DMS114 treated with DMSO at 0.1 percent for 48 hours (cell line): ENCODE results near the gene TM7SF3.
A peak's percentile ranks its signal among the peaks of the same experiment; 100 is the strongest.
"Not testable (repeated sequence)": the region's sequence is repeated elsewhere in the genome, so short reads cannot be mapped to it uniquely, and the experiment has no call there.

Source experiments
- DNase-seq: peaks from one replicate; lab custom pipeline; 2025; ENCODE audit not compliant: unreplicated experiment; lab: John Stamatoyannopoulos, UW

TM7SF3 gene

GRCh38 chr12:27017163-27017823 is 3.1 kb upstream of the TM7SF3 start:
- DNase-seq, result not testable (repeated sequence)

- peak; percentile 62 for DNase-seq
Observed at GRCh38 chr12:27015730-27016076, 1.5 kb upstream of the TM7SF3 start.

GRCh38 chr12:27014859-27015729 is 910 bp upstream of the TM7SF3 start:
- no peak for DNase-seq

- DNase-seq, result peak; percentile 62
Observed at GRCh38 chr12:27013611-27014084, 536 bp downstream of the TM7SF3 start.

- no peak for DNase-seq
Observed at GRCh38 chr12:27012982-27013255, 1.3 kb downstream of the TM7SF3 start.

GRCh38 chr12:27012239-27012981 is 1.8 kb downstream of the TM7SF3 start:
- no peak for DNase-seq

- DNase-seq, result no peak
Observed at GRCh38 chr12:27009881-27010301, 4.3 kb downstream of the TM7SF3 start.

GRCh38 chr12:27008081-27008480 is 6.1 kb downstream of the TM7SF3 start:
- no peak for DNase-seq

GRCh38 chr12:27006797-27007467 is 7.3 kb downstream of the TM7SF3 start:
- DNase-seq, result no peak

- no peak for DNase-seq
Observed at GRCh38 chr12:27005495-27005894, 8.7 kb downstream of the TM7SF3 start.

GRCh38 chr12:27003421-27004381 is 10.5 kb downstream of the TM7SF3 start:
- DNase-seq, result no peak

- DNase-seq, result no peak
Observed at GRCh38 chr12:27002141-27002540, 12.0 kb downstream of the TM7SF3 start.

- DNase-seq, result no peak
Observed at GRCh38 chr12:27001663-27002062, 12.5 kb downstream of the TM7SF3 start.

- DNase-seq, result no peak
Observed at GRCh38 chr12:27000961-27001360, 13.2 kb downstream of the TM7SF3 start.

GRCh38 chr12:26997003-26997402 is 17.2 kb downstream of the TM7SF3 start:
- DNase-seq, result no peak

GRCh38 chr12:26995706-26996105 is 18.5 kb downstream of the TM7SF3 start:
- DNase-seq, result no peak

GRCh38 chr12:26994109-26994508 is 20.1 kb downstream of the TM7SF3 start:
- no peak for DNase-seq

GRCh38 chr12:26991826-26992225 is 22.4 kb downstream of the TM7SF3 start:
- DNase-seq, result no peak

- no peak for DNase-seq
Observed at GRCh38 chr12:26989873-26990272, 24.3 kb downstream of the TM7SF3 start.

- no peak for DNase-seq
Observed at GRCh38 chr12:26988703-26989102, 25.5 kb downstream of the TM7SF3 start.
